HG02870 (cell line): ENCODE data around the gene NAA15.
"Not testable (repeated sequence)": the region's sequence is repeated elsewhere in the genome, so short reads cannot be mapped to it uniquely, and the experiment has no call there.

Experiments
- ATAC-seq: cut with Tn5 transposase; IDR thresholded peaks from one replicate; pipeline ENCODE4 v1.9.1; 2021; ENCODE audit warnings: mild to moderate bottlenecking, moderate library complexity; ENCODE audit not compliant: unreplicated experiment

NAA15 gene

GRCh38 chr4:139333046-139333445 is 31.7 kb downstream of the NAA15 start:
- no peak for ATAC-seq

GRCh38 chr4:139337612-139338011 is 36.3 kb downstream of the NAA15 start:
- ATAC-seq: no peak

- ATAC-seq: no peak
These were observed 60.0 kb downstream of the NAA15 start for GRCh38 chr4:139361301-139361700.

GRCh38 chr4:139367421-139368090 is 66.3 kb downstream of the NAA15 start:
- ATAC-seq: no peak

DNA sequence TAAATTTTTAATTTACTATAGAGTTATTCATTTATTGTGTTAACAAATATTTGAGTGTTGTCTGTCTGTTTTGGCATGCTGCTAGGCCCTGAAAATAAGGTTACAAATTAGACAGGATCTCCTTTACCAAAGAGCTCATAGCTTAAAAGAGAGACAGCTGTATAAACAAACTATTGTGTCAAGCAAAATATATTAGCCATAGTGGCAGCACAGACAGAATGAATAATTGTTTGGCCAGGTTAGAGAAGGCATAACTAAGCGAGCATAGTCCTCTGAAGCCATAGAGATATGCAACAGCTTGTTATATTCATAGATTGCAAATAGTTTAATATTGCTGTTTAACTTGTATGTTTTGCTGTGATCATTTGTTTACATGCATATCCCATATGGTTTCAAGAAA is 67.7 kb downstream of the NAA15 start:
- ATAC-seq: no peak

- ATAC-seq: no peak
These were observed 72.9 kb downstream of the NAA15 start for GRCh38 chr4:139374251-139374650.

- ATAC-seq: no peak
These were observed 85.1 kb downstream of the NAA15 start for GRCh38 chr4:139386421-139386820.

- ATAC-seq: no peak
These were observed 87.8 kb downstream of the NAA15 start for GRCh38 chr4:139389102-139389501.

- ATAC-seq: no peak
These were observed 88.7 kb downstream of the NAA15 start for GRCh38 chr4:139389991-139390390.

- no peak for ATAC-seq
These were observed 90.4 kb downstream of the NAA15 start for GRCh38 chr4:139391731-139392130.

- ATAC-seq: no peak
These were observed 91.5 kb downstream of the NAA15 start for GRCh38 chr4:139392797-139393196.

DNA sequence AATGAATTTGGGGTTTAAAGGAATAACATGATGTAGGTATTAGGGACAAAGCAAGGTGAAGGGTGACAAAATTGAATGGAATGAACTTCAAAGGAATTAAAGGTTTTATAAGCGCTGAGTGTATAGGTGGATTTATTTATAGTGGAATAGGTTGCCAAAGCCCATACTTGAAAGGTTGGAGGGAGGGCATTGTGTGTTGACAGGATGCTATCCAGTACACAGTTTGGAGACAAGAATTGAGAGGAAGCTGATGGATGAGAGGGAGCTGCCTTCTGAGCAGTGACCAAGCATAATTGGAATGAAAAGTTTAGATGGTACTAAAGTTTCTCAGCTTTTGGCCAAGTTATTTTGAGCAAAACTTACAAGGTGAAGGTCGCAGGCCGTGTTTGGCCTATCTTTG is 100.1 kb downstream of the NAA15 start:
- ATAC-seq: no peak

- no peak for ATAC-seq
These were observed 101.1 kb downstream of the NAA15 start for GRCh38 chr4:139402436-139402835.

GRCh38 chr4:139403462-139403861 is 102.2 kb downstream of the NAA15 start:
- ATAC-seq: no peak

- no peak for ATAC-seq
These were observed 109.0 kb downstream of the NAA15 start for GRCh38 chr4:139410312-139410711.

- not testable (repeated sequence) for ATAC-seq
These were observed 113.4 kb downstream of the NAA15 start for GRCh38 chr4:139414671-139415210.

DNA sequence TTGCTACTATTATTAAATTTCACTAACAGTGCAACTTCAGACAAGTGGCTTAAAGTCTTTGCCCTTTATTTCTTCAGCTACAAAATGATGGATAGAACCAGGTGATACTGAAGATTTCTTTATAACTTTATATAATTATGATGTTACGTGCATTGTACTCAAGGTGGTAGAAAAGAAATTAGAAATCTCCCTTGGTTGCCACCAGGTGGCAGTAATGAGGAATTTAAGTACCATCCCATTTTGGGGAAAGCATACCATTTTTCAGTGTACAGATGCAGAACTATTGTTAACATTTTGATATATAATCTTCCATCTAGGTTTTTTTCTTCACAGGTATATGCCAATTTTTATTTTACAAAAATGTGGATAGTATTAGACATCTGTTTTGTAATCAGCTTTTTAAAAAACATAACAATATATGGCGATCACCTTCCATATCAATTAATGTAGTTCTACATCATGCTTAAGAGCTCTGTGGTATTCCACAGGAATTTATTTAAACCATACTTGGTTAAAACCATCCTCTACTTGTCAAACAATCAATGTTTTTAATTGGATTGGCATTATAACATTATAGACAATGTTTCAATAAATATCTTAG is 114.9 kb downstream of the NAA15 start:
- ATAC-seq: no peak

DNA sequence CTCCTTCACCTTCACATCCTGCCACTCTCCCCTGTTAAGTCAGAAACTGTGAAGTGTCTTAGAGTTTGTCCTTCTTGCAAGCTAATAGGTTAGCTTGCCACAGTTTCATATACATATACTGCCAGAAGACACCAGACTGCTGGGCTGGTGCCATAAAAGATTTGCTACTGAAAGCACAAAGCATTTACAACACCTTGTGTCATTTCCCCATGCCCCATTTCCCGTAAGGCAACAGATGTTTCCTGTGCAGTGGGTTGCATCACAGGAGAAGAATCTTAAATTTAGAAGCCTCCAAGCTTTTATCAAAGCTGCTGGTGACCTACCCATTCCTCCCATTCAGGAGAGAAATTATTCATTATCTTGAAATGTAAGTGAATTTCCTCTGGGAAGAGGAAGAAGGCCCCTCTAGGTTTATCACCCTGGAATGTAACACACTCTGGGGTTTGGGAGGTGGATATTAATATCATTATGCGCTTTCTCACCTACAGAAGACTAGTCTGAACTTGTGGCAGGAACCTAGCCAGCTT is 118.1 kb downstream of the NAA15 start:
- ATAC-seq: no peak

DNA sequence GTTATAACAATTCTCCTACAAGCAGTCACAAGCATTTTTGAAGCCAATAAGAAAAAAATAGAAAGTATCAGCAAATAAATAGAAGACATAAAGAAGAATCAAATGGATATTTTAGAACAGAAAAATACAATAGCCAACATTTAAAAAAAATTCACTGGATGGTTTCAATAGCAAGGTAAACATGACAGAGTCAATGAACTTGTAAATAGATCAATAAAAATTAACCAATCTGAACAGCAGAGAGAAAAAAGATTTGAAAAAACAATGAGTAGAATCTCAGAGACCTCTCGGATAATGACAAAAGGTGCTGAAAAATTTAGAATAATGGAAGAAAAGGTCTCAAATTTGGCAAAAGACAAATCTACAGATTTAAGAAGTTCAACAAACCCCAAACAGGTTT is 119.3 kb downstream of the NAA15 start:
- no peak for ATAC-seq

DNA sequence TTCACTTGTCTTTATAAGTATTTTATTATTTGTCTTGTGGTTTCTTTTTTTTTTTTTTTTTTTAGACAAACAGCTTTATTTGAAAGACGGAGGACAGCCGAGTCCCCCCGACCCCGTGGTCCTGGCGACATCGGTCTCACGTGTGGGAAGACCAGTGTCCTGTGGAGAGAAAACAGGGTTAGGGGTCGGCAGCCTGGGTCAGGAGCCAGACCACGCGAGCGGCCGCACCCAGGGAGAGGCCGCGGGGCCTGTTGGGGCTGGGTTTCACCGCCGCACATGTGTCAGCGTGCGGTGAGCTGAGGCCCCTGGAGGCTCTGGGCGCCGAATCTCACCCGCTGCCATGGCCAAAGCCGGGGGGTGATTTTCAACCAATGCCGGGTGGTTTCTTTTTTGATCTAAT is 134.8 kb downstream of the NAA15 start:
- no peak for ATAC-seq

- no peak for ATAC-seq
These were observed 136.8 kb downstream of the NAA15 start for GRCh38 chr4:139438141-139438540.

DNA sequence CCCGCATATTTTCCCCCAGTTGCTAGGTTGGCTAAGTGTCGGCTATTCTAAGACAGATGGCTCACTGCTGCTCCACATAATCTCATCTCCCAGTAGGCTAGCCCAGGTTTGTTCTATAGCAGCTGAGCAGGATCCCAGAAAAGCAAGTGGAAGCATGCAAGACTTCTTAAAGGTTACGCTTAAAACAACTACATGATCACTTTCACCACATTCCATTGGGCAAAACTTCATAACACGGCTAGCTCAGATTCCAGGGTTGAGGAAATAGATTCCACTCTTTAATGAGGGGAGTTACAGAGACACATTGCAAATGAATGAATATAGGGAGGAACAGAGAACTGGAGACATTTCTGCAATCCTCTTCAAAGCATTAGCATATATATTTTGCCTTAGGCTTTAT is 139.7 kb downstream of the NAA15 start:
- ATAC-seq: no peak
